C1 segment of cervical spinal cord (tissue), 14 donors: ENCODE measurements around the gene PCNX3.

ENCODE experiments used
- DNase-seq, 14 donors: peaks; one replicate each; lab custom pipeline; 2025; lab: John Stamatoyannopoulos, UW

The PCNX3 gene

DNA sequence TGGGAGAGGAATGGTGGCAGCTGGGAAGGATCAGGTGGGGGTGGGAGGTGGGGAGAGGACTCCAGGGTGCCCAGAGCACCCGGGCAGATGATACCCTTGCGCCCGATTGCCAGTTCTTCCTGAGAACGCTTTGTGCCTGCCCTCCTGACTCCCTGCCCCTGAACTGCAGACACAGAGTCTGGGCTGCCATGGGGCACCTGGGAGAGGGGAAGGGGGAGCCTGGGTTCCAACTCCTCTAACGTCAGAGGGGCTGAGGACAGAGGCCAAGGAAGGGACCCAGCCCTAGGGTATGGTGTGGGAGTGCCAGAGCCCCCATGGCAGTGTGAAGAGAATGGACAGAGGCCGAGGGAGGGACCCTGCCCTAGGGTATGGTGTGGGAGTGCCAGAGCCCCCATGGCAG, 19.1 kb upstream of the PCNX3 start:
- no peak for DNase-seq

- no peak for DNase-seq
Observed at GRCh38 chr11:65598258-65598699, 17.3 kb upstream of the PCNX3 start.

DNA sequence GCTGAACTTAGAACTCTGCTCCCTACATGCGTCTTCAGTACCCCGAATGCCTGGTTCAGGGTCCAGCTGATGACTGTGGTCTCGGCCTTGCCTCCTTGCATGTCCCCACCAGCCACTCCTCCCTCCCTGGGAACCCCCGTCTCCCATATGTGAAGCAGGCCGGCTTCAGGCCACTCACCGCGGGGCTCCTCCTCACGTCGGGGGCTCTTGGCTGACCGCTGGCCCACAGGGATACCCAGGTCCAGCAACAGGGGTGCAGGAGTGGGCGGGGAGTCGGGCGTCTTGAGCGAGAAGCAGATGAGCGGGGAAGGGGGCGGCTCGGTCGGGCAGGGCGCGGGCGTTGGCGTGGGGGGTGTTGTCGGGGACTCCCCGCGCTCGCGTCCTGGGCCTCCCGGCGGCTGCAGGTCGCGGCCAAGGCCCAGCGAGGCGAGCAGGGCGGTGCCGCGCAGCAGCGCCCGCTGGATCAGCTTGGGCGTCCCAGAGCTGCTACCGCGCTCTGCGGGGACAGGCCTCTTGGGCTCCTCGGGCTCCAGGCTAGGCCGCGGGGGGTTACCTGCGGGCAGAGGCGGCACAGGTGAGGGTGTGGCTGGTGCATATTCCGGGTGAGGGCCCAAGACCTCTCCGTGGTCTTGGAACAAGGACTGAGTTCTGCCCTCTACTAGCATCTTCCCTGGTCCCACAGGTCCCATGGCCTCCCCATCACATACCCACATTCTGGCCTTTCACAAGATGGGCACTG, 16.2 kb upstream of the PCNX3 start:
- no peak for DNase-seq

DNA sequence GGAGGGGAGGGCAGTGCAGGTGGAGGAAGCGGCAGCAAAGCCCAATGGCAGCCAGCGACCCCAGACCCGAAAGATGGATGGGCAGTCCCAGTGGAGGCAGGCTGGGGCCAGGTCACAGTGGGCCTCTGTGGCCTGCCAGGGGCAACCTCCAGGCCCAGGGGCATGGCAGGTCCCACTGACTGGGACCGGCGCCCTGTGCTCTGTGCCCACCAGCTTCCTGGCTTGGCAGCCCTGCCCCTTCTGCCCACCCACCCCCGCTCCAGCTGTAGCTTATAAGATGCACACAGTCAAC, 15.7 kb upstream of the PCNX3 start:
- no peak for DNase-seq

DNA sequence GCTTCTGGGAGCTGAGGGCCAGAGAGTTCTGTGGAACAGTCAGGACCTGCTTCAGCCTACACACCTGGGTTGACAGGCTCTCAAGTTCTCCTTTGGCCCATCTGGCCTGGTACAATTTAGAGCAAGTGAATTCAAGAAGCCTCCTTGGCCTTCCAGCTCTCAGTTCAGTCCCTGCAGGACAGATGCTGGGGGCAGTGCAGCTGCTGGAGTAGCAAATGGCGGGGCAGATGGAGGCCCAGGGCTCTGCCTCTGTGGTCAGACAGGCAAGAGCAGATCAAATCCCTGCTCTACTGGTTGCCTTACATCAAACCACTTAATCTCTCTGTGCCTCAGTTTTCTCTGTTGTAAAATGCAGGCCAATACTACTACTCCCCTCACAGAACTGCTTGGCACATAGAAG, 11.3 kb upstream of the PCNX3 start:
- DNase-seq, result no peak

DNA sequence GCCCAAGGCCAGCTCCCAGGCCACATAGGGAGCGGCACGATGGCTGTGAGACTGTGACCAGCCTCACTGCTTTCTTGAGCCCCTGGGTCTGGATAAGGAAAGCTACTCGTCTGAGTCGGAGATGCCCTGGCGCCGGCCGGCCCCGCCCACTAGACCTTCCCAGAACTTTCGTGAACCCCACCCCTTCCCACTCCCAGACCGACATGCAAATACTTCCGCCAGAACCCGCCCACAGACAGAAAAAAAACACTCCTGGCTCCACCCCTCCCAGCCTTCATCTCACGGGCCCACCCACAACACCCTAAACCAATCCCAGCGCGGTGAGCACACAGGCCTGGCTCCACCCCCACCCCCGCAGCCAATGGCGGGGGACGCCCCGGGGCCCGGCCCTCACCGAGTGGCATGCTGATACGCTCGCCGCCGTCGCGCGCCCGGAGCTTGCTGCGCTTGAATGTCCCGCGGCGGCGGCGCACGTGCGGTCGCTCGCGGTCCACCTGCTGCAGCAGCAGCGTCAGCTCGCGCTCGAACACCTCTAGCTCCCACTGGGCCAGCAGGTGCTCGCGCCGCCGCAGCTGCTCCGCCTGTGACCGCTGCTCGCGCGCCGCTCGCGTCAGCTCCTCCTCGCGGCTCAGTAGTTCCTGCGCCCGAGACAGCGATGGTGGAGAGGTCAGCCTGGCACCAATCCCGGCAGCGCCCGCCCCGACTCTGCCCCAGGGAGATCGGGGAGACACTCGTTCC, 8.5 kb upstream of the PCNX3 start:
- DNase-seq, result peak; percentile 42 to 94 (median 87)

GRCh38 chr11:65607614-65608426, 7.8 kb upstream of the PCNX3 start:
- DNase-seq, result no peak

DNA sequence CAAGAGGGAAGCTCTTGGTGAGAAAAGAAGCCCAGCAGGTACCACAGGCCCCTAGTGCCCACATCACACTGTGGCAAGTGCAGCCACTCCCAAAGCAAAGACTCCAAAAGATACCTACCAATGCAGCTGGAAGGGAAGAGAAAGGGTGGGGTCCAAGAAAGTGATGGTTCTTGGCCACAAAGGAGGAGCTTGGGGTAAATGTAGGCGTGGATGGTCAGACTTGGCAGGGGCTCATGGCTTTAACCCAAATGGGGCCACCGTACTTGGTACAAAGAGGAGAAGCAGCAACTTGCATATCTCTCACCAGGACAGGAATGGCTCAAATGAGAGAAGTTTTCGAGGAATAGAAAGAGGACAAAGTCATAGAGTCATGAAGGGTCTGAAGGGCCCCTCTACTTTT, 6.3 kb upstream of the PCNX3 start:
- DNase-seq, result no peak

DNA sequence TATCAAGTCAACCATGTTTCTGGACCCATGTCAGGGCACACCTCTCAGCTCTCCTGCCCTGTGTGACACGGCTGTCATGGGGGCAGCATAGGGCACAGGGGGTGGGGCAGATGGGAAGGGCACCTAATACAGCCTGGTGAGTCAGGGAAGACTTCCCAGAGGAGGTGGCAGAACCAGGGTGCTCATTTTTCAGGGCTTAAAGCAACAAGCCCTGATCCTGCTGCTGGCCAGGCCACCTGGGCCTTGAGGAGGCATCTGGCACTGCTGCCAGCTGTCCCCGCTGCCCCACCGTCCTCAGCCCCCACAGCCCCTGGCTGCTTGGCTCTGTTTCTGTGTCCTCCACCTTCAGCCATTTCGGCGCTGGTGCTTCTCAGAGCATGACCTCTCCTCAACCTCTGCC, 5.9 kb upstream of the PCNX3 start:
- no peak for DNase-seq

DNA sequence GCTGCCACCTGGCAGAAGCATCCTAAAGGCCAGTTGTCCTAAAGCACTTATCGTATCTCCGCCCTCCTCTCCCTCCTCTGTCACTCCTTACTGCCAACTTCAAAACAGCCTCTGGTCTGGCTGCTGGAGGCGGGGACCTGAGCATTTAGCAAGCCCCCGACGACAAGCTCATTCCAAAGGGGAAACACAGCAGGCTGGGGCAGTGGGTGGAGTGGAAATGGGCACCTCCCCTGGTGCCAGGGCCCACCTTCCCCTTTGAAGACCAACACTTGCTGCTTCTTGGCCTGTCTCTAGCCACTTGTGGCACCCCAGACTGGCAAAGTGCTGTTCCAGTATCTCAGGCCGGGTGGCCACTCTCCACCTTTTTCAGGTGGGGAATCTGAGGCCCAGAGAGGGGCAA, 5.2 kb upstream of the PCNX3 start:
- DNase-seq, result peak in 3 of 14 donors; percentile 6 to 66 (median 22)

- DNase-seq, result peak in 12 of 14 donors; percentile 52 to 87 (median 76)
Observed at GRCh38 chr11:65611028-65611757, 4.4 kb upstream of the PCNX3 start.

GRCh38 chr11:65611758-65612603, 3.6 kb upstream of the PCNX3 start:
- peak in 1 of 14 donors; percentile 53 for DNase-seq

DNA sequence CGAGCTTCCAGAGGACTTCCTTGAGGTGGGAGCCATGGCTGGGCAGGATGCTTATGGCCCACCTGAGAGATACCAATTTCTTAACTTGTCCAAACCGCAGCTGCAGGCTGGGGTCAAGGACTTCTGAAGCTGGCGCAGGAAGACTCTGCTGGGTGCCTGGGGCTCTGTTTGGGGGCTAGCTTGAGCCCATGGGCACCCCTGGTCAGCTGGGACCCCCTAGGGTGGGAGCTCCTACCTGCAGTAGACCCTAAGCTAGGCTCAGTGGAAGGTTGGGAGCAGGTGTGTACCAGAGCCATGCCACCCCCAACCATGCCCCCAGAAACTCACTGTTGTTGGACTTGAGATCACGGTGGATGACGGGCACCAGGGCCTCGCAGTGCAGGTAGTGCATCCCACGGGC, 2.9 kb upstream of the PCNX3 start:
- no peak for DNase-seq

- peak in 2 of 14 donors; percentile 33 to 51 for DNase-seq
Observed at GRCh38 chr11:65613091-65613928, 2.3 kb upstream of the PCNX3 start.

DNA sequence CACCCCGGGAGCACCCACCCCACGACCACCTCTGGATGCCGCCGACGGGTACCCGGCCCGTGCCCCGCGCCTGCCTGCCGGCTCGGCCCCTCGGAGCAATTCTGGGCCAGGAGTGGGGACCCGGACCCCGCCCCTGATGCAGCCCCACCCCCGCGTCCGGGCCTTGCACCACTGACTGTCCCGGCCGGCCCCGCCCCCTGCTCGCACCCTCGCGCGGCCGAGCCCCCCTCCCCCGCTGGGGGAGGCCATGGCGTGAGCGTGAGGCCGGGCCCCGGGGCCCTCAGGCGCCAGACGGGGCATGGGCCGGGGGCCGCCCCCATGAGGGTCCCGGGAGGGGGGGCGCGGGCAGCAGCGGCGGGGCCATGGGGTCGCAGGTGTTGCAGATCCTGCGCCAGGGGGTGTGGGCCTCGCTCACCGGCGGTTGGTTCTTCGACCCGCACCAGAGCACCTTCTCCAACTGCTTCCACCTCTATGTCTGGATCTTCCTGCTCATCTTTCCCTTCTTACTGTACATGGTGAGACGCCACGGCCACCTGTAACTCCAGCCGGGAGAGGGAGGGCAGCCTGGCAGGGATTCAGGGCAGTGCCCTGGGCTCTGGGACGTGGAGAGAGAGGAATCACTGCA, 486 bp downstream of the PCNX3 start:
- DNase-seq, result peak in 2 of 14 donors; percentile 29 to 58

- no peak for DNase-seq
Observed at GRCh38 chr11:65616575-65617001, 1.0 kb downstream of the PCNX3 start.

DNA sequence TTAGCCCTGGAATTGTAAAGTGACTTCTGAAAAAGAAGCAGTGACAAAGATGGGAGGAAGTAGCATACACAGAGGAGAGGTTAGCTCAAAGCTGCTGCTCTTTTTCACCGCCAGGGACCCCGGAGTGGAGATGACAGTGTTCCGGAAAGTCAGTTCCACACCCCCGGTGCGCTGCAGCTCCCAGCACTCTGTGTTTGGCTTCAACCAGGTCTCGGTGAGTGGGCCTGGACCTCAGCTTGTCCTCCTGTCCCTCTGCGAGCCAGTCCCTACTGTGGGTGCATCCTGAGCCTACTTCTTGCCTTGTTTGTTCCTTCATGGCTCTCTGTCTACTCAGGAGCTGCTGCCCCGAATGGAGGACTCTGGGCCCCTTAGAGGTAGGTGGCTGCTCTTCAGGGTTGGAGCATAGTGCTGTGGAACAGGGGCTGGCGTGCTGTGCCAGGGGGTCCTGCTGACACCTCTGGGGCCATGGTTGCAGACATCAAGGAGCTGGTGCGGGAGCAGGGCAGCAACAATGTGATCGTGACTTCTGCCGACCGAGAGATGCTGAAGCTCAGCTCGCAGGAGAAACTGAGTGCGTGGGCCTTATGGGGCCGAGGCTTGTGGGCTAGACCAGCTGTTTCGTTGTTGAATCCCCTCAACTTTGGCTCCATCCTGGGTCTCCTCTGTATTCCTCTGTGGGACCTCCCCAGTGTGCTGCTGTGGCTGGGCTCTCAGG, 1.7 kb downstream of the PCNX3 start:
- DNase-seq, result no peak

GRCh38 chr11:65617990-65618751, 2.6 kb downstream of the PCNX3 start:
- no peak for DNase-seq
